GM23338 (cell line): ENCODE results near the gene ASAP2.

Experiments
- EZH2 ChIP-seq: fragments of 200-600 bp; sonication (generic); IDR thresholded peaks from one replicate; pipeline ENCODE4 v1.8.0; 2017; ENCODE audit warnings: antibody characterized with exemption, mild to moderate bottlenecking, low read depth; ENCODE audit not compliant: unreplicated experiment
- EZH2phosphoT487 ChIP-seq: fragments of 200-600 bp; sonication (generic); IDR thresholded peaks from one replicate; pipeline ENCODE4 v1.8.1; 2018; ENCODE audit warnings: antibody characterized with exemption; ENCODE audit not compliant: unreplicated experiment
- POLR2AphosphoS5 ChIP-seq: IDR thresholded peaks from 2 replicates; pipeline ENCODE4 v1.6.1; 2016; ENCODE audit warnings: antibody characterized with exemption, low read depth
- TF ChIP-seq, protein P1 (sequence below), 2 experiments: fragments of 200-600 bp in 1 of 2; sonication (generic) in 1 of 2; conservative IDR thresholded peaks; 2 replicates each; pipeline versions ENCODE4 v1.5.1 to v1.6.1; 2016 to 2017; ENCODE audit warnings: antibody characterized with exemption in 2 of 2, low read depth in 2 of 2, mild to moderate bottlenecking in 2 of 2, moderate library complexity in 1 of 2

DNA sequence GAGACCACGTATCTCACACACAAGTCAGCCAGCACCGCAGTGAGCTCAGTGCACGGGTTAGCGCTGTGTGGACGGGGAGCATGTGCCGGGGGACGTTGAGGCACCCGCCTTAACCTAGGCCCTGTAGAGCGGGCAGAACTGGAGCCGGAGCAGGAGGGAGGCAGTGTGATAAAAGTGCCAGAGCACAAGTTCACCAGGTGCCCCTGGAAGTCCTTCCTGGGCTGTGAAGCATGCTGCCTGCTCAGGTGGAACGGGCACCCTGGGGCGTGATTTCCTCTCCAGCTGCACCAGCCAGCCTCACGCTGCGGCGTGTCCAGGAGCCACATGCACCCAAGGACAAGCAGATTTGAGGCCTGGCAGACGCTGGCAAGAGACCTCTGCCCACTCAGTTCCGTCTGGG, 166.4 kb downstream of the ASAP2 start:
- TF ChIP-seq, protein P1, sequence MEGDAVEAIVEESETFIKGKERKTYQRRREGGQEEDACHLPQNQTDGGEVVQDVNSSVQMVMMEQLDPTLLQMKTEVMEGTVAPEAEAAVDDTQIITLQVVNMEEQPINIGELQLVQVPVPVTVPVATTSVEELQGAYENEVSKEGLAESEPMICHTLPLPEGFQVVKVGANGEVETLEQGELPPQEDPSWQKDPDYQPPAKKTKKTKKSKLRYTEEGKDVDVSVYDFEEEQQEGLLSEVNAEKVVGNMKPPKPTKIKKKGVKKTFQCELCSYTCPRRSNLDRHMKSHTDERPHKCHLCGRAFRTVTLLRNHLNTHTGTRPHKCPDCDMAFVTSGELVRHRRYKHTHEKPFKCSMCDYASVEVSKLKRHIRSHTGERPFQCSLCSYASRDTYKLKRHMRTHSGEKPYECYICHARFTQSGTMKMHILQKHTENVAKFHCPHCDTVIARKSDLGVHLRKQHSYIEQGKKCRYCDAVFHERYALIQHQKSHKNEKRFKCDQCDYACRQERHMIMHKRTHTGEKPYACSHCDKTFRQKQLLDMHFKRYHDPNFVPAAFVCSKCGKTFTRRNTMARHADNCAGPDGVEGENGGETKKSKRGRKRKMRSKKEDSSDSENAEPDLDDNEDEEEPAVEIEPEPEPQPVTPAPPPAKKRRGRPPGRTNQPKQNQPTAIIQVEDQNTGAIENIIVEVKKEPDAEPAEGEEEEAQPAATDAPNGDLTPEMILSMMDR (conservative IDR thresholded peaks at IDR 0.05; ENCODE audit: low read depth in 2 of 2): no peak
- TF ChIP-seq EZH2 (no peak), EZH2phosphoT487 (no peak), POLR2AphosphoS5 (no peak)
